HG02678 (cell line): Measurements from ENCODE around the gene GBP3.
"Not testable (repeated sequence)": the region's sequence is repeated elsewhere in the genome, so short reads cannot be mapped to it uniquely, and the experiment has no call there.

ENCODE experiments used
- ATAC-seq: cut with Tn5 transposase; IDR thresholded peaks from one replicate; pipeline ENCODE4 v1.9.1; 2021; ENCODE audit warnings: mild to moderate bottlenecking, moderate library complexity; ENCODE audit not compliant: unreplicated experiment

Gene GBP3

GRCh38 chr1:88980870-88981269 is 41.8 kb downstream of the GBP3 start:
- ATAC-seq, result no peak

GRCh38 chr1:88979749-88980116 is 42.9 kb downstream of the GBP3 start:
- ATAC-seq, result no peak

GRCh38 chr1:88979054-88979748 is 43.5 kb downstream of the GBP3 start:
- ATAC-seq, result no peak

GRCh38 chr1:88976235-88976634 is 46.4 kb downstream of the GBP3 start:
- no peak for ATAC-seq

GRCh38 chr1:88974616-88975172 is 48.0 kb downstream of the GBP3 start:
- not testable (repeated sequence) for ATAC-seq

- ATAC-seq, result no peak
Observed at GRCh38 chr1:88973520-88974137, 49.0 kb downstream of the GBP3 start.

GRCh38 chr1:88961647-88962275 is 60.9 kb downstream of the GBP3 start:
- no peak for ATAC-seq

GRCh38 chr1:88961081-88961480 is 61.6 kb downstream of the GBP3 start:
- ATAC-seq, result no peak
